GM19452 (cell line): Measurements from ENCODE around the gene CD320.
"Not testable (repeated sequence)": the region's sequence is repeated elsewhere in the genome, so short reads cannot be mapped to it uniquely, and the experiment has no call there.

Experiments used
- ATAC-seq: cut with Tn5 transposase; IDR thresholded peaks from one replicate; pipeline ENCODE4 v1.9.1; 2021; ENCODE audit not compliant: unreplicated experiment

Gene CD320

DNA sequence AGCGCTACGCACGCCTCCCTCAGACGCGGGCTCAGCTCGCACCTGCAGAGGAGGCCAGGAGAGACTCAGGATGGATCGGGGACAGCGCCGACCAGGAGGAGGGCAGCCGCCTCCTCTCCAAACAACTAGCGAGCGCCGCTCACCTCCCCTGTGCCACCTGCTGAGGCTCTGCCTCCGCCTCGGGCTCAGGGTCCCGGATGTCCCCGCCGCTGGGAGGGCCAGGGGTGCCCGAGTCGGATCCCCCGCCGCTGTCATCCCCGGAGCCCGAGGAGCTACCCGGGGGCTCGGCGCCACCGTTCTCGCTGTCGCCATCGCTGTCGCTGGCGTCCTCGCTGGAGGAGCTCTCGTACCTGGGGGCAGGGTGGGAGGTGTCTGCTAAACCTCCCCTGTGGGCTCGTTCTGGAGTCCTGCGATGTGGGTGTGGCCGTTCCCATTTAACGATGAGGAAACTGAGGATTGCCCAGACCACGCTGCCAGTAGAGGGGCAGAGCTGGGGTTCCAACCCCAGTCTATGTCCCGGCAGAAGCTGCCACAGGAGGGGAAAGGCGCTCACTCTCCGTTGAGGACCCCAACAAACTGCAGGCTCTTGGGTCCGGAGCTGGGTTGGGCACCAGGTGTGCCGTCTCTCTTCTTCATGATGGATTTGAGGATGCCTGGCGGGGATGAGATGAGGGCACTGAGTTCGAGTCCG, 25.8 kb upstream of the CD320 start:
- ATAC-seq = no peak

GRCh38 chr19:8332976-8333766, 25.0 kb upstream of the CD320 start:
- no peak for ATAC-seq

DNA sequence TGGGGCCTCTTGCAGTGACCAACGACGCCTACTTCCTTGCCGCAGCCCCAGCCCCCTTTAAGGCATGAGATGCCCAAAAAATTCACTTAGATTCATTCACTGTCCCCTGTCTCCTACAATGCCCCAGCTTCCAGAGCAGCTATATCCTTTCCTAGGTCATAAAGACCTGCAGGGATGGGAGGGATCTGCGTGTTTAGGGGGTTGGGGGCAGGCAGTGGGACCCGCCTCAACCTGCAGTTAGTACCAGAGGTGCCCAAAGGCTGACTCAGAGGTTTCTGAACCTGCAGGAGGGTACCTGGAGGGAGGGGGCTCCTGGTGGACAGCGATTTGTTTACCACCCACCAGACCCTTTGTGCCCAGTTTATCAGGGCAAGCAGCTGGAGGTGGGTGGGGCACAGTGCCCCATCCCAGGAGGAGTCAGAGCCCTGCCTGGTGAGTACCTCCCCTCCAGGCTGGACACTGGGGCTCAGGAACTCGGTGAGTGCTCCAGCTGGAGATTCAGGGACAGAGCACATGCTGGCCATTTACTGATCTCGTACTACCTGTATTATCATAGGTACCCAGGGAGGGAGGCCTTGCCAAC, 23.2 kb upstream of the CD320 start:
- ATAC-seq = no peak

DNA sequence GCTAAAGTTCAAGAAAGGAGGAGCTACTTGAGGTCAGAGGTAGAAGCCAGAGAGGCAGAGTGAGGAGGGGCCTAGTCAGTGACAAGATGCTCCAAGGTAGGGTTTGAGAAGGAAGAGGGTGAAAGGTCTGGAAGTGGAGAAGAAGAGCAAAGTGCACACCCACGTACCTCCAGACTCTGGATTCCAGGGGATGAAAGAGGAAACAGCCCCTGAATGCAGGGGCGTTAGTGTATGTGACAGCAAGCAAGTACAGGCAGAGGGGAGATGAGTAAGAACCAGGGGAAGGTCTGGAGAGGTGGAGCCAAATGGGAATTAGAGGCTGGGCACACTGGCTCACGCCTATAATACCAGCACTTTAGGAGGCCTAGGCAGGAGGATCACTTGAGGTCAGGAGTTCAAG, 21.8 kb upstream of the CD320 start:
- ATAC-seq = no peak

DNA sequence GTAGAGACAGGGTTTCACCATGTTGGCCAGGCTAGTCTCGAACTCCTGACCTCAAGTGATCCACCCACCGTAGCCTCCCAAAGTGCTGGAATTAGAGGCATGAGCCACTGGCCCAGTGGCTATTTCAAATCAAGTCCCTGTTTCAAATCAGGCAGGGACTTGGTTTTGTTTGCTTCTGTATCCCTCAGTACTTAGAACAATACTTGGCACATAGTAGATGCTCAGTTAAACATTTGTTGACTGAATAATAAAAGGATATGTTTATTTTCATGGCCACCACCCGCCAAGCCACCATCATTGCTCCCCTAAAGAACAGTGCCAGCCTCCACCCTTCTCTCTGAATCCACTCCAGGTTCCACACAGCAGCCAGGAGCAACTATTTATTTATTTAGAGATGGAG, 17.3 kb upstream of the CD320 start:
- ATAC-seq = no peak

GRCh38 chr19:8324186-8325050, 16.3 kb upstream of the CD320 start:
- ATAC-seq = no peak

DNA sequence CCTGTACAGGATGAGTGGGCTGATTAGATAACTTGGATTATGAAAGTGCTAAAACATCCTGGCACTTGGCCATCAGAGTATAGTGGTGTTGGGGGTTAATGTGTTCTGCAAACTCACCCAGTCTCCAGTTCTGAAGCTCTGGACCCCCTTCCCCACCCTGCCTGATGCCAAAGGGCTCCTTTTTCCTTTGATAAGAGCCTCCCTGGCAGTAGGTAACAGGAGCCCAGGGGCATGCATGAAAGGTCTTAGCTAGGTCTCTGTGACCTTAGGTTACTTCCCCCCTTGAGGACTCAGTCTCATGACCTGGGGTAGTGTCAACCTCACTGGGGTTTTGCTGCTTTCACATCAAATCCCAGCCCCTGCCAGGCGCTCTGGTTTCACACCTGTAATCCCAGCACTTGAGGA, 15.6 kb upstream of the CD320 start:
- ATAC-seq = no peak

DNA sequence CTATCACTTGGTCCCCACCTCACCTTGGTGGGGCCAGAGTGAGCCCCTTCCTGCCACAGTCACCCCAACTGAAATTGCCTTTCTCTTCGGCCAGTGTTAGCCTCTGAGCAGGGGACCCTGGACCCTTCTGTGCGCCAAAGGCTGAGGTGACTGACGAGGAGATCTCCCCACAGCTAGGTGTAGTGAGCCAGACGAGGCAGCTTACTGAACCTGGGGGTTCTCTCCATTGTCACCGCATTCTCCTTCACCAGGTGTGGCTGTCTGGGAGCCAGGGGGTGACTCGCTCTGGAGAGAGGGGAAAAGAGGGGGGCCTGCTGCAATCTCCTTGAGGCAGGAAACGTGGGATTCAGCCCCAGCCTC, 14.5 kb upstream of the CD320 start:
- ATAC-seq = no peak

DNA sequence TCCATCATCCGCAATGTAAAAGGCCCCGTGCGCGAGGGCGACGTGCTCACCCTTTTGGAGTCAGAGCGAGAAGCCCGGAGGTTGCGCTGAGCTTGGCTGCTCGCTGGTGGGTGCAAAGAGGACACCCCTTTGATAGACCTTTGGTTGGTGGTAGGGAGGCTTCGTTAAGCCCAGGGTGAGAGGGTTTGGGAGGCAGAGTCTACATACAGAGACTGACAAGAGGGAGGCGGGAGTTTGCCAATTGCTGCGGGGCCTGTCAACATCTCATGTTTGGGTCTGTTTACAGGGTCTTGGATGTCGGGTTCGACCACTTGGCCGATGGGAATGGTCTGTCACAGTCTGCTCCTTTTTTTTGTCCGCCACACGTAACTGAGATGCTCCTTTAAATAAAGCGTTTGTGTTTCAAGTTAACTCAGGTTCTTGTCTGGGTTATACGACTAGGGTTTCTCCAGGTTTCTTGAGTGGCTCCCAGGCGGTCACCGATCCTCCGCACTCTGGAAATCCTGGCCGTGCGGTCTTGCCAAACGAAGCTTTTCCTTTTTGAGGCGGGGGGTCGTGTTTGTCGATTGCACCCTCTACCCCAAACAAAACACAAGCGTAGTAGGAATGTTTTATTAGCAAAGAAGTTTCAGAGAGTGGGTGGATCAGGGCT, 14.0 kb upstream of the CD320 start:
- ATAC-seq = no peak

- ATAC-seq = peak; percentile 79
Measured at GRCh38 chr19:8321067-8321985, 13.2 kb upstream of the CD320 start, which contains the start of the genes NDUFA7 and RPS28. Gene NDUFA7, minus strand, starts transcription at chr19:8321375. Its CDS starts 17 bp downstream, at chr19:8321358. Gene RPS28, plus strand, starts transcription at chr19:8321496. Its CDS starts 35 bp downstream, at chr19:8321531.

DNA sequence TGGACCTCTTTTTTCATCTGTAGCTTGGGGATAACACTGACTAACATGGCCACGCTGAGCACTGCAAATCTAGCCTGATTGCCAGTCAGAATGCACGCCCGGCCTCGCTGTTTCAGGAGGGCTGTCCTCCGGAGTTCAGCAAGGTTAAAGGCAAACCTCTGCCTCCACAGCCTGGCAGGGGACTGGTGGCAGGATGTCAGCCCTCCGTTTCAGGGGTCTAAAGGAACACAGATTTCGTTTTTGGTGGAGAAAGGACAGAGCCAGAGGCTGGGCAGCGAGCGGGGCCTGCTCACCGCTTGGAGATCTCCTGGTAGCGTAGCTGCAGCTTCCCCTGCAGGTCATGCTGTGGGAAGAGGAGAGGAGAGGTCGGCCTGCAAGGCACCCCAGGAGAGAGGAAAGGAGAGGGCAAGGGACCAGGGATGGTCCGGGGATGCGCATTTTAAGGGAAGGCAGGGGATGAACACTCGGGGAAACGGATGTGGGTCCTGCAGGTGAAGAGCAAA, 12.5 kb upstream of the CD320 start:
- ATAC-seq = no peak

DNA sequence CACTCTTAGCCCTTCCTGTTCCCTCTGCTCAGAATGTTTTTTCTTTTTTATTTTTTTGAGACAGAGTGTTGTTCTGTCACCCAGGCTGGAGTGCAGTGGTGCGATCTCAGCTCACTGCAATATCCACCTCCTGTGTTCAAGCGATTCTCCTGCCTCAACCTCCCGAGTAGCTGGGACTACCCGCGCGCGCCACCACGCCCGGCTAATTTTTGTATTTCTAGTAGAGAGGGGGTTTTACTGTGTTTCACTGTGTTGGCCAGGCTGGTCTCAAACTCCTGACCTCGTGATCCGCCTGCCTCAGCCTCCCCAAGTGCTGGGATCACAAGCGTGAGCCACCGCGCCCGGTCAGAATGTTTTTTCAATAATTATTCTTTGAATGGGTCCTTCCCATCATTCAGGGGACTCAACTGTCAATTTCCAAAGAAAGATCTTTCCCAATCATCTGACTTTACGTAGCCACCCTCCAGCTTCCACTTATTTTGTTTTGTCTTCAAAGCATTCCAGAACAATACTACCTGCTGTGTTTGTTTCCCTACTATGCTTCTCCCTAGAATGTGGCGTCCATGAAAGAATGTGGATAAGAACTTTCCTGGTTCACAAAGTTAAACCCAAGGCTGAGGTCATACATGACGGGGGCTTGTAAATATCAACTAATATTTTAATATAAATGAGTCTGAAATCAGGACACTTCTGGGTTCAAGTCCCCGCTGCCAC, 11.8 kb upstream of the CD320 start:
- ATAC-seq = no peak

DNA sequence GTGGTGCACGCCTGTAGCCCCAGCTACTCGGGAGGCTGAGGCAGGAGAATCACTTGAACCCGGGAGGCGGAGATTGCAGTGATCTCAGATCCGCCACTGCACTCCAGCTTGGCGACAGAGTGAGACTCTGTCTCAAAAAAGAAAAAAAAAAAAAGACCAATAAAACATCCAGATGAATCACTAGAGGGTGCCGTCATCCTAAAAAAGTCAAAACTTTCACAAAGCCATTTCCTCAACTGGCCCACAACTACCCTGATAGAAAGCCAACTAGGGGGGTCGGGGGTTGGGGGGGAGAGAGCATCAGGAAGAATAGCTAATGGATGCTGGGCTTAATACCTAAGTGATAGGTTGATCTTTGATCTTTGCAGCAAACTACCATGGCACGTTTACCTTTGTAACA, 10.7 kb upstream of the CD320 start:
- ATAC-seq = not testable (repeated sequence)

- no peak for ATAC-seq
Measured at GRCh38 chr19:8316351-8317125, 8.4 kb upstream of the CD320 start.

DNA sequence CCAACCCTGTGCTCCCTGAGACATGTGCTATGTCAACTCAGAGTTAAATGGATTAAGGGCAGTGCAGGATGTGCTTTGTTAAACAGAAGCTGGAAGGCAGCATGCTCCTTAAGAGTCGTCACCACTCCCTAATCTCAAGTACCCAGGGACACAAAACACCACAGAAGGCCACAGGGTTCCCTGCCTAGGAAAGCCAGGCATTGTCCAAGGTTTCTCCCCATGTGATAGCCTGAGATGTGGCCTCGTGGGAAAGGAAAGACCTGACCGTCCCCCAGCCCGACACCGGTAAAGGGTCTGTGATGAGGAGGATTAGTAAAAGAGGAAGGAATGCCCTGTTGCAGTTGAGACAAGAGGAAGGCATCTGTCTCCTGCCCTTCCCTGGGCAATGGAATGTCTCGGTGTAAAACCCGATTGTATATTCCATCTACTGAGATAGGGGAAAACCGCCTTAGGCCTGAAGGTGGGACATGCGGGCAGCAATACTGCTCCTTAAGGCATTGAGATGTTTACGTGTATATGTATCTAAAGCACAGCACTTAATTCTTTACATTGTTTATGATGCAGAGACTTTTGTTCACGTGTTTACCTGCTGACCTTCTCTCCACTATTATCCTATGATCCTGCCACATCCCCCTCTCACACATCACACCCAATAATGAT, 7.0 kb upstream of the CD320 start:
- not testable (repeated sequence) for ATAC-seq

DNA sequence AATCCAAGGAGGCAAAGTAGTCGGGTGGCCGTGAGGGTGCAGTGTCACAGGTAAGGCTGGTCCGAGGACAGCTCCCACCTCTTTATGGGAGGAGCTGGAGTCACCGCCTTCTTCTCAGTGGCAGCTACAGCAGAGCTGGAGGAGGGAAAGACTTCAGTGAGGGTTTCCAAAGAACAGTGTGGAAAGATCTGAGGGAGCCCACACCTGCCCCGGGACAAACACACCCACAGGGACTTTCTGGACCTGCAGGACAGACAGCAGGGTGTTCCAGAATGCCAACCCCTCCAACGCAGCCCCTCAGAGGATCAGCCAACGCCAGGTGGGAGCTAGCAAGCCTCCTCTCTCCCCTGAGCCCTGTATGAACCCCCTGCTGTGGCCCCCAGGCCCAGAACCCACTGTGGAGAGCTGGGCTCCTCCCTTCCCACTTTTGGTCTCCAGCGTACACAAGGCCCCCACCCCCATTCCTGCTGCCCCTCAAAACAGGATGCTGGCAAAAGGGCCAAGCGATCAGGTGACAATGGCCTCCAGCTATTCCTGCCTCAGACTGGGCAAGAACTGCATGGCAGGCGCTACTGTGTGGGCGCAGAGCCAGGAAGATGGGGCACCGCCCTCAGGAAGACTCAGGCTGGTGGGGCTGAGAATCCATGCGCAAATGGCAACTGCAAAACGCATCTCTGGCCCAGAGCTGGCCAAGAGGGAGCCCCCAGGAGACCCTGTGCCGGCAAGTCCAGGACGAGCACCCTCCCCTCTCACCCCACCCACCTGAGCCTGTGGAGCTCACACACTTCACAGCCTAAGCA, 3.5 kb upstream of the CD320 start:
- no peak for ATAC-seq
